Ishikawa (cell line): ENCODE measurements around the gene ZBTB47.

ENCODE experiments used
- EP300 ChIP-seq: IDR thresholded peaks from 2 replicates; pipeline ENCODE4 v1.6.1; 2012; ENCODE audit warnings: borderline replicate concordance
- RAD21 ChIP-seq: IDR thresholded peaks from 2 replicates; pipeline ENCODE4 v1.6.1; 2012; ENCODE audit warnings: low read depth
- TCF12 ChIP-seq: IDR thresholded peaks from 2 replicates; pipeline ENCODE4 v1.6.1; 2012; ENCODE audit warnings: low read depth

DNA sequence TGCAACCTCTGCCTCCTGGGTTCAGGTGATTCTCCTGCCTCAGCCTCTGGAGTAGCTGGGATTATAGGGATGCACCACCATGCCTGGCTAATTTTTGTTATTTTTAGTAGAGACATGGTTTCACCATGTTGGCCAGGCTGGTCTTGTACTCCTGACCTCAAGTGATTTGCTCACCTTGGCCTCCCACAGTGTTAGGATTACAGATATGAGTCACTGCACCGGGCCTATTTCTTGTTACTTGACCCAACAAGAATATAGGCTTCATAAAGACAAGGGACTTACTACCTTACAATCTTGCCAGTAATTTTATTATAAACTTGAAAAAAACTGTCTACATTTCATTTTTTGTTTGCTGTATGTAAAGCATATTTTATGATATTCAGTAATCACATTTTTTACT is 21.4 kb upstream of the ZBTB47 start:
- TF ChIP-seq RAD21 (no peak), TCF12 (no peak), EP300 (no peak)
